NCI-H2029 (cell line): ENCODE data around the gene ZNF677.
"Not testable (repeated sequence)": the region's sequence is repeated elsewhere in the genome, so short reads cannot be mapped to it uniquely, and the experiment has no call there.

Source experiments
- DNase-seq: peaks from one replicate; lab custom pipeline; 2025; lab: John Stamatoyannopoulos, UW

The ZNF677 gene

DNA sequence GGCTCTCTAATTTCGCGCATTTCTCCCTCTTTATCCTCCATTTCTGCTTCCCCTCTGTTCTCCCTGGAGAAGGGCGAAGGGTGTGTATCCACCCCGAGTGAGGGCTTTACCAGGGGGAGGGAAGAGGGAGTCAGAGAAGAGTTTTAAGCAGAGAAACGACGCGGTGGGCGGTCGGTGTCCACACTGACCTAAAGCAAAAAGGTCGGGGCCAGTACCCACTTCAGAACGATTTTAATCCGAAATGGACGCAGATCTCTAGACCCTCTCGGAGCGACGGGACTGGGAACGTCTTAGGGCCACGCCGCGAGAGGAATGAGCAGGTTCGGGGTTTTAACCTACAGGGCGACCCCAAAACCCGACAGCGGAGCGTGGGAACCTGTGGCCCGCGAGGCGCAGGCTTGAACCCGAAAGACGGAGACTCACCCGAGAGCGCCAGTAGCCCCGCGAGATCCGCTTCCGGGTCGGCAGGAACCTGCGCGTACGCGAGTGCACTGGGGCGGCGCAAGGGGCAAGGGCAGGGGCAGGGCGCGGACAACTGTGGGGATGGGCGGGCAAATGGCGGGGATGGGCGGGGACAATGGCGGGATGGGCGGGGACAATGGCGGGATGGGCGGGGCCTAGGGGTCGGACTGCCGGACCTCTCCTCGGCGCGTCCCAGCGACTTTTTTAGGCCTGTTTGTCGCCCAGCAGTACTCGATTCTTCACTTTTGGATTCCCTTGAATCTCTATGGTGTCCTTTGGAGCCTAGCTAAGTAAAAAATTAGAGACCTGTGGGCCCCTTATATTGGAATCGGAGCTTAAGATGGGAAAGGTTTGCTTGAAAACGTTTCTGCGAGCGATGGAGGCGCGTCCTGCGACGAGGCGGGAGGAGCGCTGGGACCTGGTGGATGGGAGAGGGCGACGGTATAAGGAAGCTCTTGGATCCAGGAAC, at the start of gene ZNF677:
Gene ZNF677, minus strand, starts transcription at position 463 of the 931 bp plus-strand sequence. CDS start 3,323 bp downstream, outside the sequence.
- DNase-seq: no peak

DNA sequence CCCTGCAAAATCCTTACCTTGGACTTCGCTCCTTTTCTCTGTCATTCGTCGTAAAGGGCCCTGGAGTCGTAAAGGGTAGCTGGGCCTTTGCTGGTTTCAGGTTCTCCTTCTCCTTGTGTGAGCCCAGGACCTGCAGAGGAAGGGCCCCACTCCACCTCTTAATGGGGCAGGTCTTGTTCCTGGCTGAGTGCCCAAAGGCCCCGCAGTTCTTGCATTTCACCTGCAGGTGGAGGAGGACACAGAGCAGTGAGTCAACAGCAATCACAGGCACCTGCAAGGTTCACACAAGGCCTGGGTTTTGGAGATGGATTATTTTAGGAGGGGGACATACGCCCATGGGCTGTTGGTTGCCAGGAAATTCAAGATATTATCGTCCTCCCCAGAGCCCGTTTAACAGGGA, 46.7 kb upstream of the ZNF677 start:
- not testable (repeated sequence) for DNase-seq

DNA sequence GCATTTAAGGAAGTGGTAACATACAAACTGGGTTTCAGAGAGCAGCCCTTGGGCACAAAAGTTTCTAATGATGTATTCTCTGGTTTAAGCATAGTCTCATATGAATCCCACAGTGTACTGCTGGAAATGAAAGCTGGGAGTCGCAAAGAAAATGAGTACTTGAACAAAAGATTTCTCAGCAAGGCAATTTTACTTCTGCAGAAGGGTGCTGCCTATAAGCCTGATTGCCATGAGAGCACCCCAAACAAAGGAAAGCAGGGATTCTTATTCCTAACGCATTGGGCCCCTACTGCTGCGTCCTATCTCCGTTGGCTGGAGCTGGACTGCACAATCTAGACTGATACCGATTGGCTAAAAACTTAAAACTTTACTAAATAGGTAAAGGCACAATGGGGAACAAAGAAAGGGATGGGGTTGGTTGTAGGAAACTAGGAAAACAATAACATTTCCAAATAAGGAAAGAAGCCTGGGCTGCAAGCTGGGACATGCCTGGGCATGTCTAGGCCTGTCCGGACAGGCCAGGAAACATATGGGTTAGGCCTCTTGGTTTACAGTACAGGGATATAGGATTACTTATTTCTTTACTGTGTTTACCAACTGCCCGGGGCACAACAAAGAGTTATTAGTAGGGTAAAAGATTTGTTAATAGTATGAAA, 40.2 kb upstream of the ZNF677 start:
- no peak for DNase-seq

DNA sequence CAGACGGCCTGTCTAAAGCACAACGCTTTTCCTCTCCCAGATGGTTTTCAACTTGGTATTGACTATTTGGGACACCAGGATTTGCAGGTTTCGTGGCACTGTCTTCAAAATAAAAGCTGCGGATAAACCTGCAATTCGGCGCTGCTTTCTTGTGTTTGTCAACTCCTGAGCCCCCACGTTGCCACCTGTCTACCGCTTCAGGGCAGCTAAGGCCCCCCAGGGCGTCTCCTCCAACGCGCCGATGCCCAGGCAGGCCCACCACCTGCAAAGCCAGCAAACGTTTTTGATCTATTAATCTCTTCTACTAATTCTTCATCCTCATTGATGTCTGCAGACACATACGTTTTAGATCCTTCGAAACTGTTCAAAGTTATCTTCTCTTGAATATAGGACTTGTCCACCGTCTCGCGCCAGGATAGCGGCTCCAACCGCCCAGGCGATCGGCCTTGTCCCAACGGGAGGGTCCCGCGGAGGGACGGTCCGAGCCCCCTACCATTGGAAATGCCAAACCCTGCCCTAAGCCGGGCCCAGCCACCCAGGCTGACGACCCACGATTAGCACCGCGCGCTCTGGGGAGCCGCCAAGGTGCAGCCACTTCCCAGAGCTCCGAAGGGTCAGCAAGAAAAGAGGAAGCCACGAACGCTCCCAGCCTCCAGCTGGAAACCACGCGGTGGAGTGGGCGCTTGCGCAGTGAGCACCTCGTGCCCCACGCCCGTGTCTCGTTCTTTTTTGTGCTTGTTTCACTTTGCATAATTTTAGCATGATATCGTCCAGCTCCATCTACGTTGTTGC, 36.3 kb upstream of the ZNF677 start:
- no peak for DNase-seq

DNA sequence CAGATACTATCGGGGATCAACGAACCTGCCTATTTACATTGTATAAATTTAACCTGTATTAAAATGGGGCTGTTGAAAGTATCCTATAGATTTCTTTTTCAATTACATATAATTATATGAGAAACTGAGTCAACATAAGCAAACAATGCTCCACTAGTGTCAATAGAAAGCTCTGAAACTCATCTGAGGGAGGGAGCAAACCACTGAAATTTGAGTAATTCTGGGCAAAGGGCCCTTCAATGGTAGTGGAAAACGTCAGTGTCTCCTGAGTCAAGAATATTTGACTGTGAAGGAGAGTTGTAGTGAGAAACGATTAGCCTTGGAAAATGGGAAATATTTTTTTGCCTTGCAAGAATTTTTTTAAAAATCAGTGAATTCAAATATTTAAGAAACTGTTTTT, 30.4 kb upstream of the ZNF677 start:
- DNase-seq: no peak

DNA sequence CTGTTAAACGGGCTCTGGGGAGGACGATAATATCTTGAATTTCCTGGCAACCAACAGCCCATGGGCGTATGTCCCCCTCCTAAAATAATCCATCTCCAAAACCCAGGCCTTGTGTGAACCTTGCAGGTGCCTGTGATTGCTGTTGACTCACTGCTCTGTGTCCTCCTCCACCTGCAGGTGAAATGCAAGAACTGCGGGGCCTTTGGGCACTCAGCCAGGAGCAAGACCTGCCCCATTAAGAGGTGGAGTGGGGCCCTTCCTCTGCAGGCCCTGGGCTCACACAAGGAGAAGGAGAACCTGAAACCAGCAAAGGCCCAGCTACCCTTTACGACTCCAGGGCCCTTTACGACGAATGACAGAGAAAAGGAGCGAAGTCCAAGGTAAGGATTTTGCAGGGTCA, 27.3 kb upstream of the ZNF677 start:
- DNase-seq: not testable (repeated sequence)

DNA sequence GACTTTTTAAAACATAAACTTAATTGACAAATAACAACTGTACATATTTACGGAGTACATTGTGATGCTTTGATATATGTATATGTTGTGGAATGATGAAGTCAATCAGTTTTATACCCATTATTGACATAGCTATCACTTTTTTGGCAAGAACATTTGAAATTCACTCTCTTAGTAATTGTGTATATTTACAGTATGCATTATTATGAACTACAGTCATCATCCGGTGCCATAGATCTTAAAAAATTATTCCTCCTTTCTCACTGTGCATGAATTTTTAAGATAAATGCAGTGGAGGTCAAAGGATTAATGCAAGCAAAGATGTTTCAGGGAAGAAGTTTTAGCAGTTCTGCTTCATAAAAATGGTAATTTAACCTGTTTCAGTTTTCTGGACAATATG, 20.8 kb upstream of the ZNF677 start:
- DNase-seq: no peak

DNA sequence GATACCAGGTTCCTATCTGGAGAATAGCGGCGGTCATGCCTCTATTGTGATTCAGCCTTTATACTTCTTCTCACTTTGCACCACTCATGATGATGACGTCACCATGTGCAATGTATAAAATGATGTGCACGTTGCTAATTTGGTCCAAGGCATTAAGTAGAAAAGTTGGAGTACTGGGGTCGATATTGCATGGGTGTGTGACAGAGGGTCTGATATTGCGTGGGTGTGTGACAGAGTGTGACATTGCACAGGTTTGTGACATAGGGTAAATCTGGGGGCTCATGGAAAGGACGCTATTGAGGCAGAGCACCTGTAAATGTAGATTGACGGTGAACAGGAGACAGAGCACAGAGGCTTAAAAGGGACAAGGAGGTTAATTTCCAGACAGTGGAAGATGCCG, 17.4 kb upstream of the ZNF677 start:
- no peak for DNase-seq

DNA sequence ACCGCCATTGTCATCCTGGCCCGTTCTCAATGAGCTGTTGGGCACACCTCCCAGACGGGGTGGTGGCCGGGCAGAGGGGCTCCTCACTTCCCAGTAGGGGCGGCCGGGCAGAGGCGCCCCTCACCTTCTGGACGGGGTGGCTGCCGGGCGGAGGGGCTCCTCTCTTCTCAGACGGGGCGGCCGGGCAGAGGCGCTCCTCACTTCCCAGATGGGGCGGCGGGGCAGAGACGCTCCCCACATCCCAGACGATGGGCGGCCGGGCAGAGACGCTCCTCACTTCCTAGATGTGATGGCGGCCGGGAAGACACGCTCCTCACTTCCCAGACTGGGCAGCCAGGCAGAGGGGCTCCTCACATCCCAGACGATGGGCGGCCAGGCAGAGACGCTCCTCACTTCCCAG, 15.2 kb upstream of the ZNF677 start:
- DNase-seq: not testable (repeated sequence)

DNA sequence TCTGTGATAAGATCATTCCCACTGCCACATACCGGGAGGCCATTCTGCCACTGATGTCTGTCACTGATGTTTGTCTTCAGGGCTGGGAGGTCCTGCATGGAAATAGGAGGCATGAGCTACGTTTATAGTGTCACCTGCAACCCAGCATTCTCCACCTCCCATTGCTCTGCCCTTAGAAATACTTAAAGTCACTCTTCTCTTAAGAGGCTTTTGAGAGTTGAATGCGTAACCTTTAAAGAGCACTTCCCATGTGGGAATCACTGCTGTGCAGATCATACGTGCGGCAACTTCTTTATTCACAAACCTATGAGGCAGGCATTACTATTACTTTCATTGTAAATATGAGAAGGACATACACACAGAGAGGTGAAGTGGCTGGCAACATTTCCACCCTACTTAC, 12.9 kb upstream of the ZNF677 start, which contains the start of gene VN1R4:
Gene VN1R4, minus strand, starts transcription at position 101 of the 400 bp plus-strand sequence. Its CDS starts 58 bp downstream, at position 43.
- not testable (repeated sequence) for DNase-seq

DNA sequence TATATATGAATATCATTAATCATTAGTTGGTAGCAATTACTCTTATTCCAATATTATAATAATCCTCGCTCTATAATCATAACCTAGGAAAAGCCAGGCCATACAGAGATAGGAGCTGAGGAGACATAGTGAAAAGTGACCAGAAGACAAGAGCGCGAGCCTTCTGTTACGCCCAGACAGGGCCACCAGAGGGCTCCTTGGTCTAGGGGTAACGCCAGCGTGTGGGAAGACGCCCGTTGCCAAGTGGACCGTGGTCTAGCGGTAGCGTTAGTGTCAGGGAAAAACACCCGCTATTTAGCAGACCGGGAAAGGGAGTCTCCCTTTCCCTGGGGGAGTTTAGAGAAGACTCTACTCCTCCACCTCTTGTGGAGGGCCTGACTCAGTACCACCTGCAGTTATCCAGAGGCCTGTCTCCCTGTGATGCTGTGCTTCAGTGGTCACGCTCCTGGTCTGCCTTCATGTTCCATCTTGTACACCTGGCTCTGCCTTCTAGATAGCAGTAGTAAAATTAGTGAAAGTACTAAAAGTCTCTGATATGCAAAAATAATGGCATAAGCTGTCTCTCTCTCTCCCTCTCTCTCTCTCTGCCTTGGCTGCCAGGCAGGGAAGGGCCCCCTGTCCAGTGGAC, 3.2 kb upstream of the ZNF677 start, which contains the start of gene VN1R2:
Gene VN1R2, plus strand, starts transcription at position 578 of the 628 bp plus-strand sequence. CDS start 84 bp downstream, outside the sequence.
- not testable (repeated sequence) for DNase-seq

DNA sequence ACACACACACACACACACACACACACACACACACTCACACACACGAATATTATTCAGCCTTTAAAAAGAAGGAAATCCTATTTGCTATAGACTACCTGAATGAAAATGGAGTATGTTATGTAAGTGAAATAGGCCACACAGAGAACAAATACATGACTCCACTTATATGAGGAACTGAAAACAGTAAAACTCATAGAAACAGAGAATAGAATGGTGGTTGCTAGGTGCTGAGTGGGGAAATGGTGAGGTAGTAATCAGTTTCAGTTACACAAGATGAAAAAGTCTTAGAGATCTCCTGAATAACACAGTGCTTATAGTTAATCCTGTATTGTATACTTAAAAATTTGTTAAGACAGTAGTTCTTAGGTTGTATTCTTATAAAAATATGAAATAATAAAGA, 8.2 kb downstream of the ZNF677 start:
- DNase-seq: no peak

DNA sequence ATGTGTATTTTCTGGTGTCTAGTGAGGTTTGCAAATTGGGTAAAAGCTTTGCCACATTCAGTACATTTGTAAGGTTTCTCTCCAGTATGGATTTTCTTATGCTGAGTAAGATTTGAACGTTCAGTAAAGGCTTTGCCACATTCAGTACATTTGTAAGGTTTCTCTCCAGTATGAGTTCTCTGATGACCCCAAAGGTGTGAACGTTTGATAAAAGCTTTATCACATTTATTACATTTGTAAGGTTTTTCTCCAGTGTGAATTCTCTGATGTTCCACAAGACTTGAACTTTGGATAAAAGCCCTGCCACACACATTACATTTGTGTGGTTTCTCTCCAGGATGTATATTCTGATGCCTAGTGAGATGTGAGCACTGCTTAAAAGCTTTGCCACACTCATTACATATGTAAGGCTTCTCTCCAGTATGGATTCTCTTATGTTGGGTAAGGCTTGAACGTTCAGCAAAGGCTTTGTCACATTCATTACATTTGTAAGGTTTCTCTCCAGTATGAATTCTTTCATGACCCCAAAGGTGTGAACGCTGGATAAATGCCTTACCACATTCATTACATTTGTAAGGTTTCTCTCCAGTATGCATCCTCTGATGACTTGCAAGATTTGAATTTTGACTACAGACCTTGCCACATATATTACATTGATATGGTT, 17.4 kb downstream of the ZNF677 start:
- DNase-seq: no peak

DNA sequence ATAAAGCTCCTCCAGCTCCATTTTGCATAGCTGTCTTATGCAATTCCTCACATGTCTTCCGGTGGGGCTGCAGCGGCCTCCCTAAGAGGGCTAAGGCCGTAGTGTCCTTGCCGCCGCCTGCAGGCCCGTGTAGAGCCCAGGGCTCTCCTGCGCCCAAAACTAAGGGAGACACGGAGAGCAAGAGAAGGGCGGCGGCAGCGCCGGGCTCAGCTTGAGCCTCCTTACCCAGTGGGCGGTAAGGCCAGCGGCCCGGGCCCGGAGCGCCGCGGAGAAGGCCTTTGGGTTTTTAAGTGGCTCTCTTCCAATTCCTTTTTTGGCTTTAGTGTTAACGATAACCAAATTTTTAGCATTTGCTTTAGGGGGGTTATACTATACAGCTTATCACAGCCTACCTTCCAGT, 30.1 kb downstream of the ZNF677 start:
- DNase-seq: no peak

DNA sequence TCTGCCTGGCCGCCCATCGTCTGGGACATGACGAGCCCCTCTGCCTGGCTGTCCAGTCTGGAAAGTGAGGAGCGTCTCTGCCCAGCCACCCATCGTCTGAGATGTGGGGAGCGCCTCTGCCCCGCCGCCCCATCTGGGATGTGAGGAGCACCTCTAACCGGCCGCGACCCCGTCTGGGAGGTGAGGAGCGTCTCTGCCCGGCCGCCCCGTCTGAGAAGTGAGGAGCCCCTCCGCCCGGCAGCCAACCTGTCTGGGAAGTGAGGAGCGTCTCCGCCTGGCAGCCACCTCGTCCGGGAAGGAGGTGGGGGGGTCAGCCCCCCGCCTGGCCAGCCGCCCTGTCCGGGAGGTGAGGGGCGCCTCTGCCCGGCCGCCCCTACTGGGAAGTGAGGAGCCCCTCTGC, 32.0 kb downstream of the ZNF677 start:
- DNase-seq: not testable (repeated sequence)

DNA sequence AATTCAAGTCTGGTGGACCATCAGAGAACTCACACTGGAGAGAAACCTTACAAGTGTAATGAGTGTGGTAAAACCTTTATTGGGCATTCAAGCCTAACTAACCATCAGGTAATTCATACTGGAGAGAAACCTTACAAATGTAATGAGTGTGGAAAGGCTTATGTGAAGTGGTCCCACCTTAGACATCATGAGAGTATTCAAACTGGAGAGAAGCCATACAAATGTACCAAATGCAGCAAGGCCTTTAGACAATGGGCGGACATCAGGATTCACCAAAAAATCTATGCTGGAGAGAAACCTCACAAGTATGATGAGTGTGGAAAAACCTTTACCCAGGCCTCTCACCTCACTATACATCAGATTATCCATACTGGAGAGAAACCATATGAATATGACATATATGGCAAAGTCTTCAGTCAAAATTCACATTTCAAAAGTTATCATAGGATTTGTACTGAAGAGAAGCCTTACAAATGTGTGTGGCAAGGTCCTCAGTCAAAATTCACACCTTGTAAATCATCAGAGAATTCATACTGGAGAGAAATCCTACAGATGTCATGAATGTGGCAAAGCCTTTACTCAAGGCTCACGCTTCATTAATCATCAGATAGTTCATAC, 41.9 kb downstream of the ZNF677 start:
- DNase-seq: no peak

DNA sequence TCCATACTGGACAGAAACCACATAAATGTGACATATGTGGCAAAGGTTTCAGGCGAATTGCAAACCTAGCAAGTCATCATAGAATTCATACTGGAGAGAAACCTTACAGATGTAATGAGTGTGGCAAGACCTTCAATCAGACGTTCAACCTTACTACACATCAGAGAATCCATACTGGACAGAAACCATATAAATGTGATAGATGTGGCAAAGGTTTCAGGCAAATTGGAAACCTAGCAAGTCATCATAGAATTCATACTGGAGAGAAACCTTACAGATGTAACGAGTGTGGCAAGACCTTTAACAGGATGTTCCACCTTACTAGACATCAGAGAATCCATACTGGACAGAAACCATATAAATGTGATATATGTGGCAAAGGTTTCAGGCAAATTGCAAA, 43.1 kb downstream of the ZNF677 start:
- DNase-seq: not testable (repeated sequence)

DNA sequence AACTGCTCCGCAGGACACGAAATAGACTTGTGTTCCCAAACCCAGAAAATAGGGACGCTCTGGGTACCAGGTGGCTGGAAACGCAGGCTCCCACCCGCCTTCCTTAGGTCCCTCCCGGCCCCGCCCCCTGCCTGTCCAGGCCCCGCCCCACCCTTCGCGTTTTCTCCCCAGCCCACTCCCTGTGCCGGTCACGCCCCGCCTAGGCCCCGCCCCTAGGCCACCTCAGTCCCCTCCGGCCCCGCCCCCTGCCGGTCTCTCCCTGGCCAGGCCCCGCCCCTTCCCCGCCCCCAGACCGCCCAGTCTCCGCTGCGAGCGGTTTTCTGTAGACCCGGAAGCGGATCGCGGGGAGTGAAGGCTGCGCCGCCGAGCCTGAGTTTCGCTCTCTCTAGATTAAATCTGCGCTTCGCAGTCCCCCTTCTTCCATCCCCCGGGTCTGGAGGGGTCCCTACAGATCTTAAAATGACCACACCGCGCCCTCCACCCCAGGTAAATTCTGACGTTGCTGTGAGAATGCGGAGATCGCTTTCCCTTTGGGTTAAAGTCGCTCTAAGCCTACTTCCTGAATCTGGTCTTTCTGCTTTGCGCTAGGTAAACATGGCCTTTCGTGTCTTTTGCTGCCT, 57.8 kb downstream of the ZNF677 start:
- DNase-seq: peak; percentile 78

DNA sequence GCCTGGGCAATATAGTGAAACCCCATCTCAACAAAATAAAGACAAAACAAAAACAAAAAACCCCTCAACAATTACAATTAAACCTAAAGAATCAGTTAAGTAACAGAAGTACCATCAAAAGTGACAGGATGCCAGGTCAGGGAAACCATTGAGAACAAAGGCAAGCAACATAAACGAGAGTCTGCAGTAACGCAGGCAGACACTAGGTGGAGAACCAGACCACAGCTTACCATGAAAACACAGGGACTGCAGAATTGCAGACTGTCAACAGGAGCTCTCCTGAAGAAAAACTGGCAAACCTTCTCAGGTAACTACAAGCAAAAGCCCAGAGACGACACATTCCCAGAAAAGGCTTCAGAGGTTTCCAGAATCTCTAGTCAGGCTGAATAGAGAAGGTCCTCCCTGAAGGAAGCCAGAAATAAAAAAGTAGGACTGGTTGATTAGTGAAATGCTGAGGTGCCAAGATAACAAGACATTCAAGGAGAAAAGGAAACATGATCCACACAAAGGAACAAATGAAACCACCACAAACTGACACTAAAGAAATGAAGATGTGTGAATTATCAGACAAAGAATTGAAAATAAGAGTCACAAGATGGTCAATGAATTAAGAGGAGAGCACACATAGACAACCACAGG, 59.3 kb downstream of the ZNF677 start:
- peak; percentile 26 for DNase-seq
